RWPE1 (cell line): Measurements from ENCODE around the gene LRCH4.
"Not testable (repeated sequence)": the region's sequence is repeated elsewhere in the genome, so short reads cannot be mapped to it uniquely, and the experiment has no call there.

Experiments used
- CTCF ChIA-PET: fragments of 350-600 bp; sonication (Branson Sonifier 250); formaldehyde crosslinking; extraction: SDS; loops from one replicate; lab custom pipeline; 2021; lab: Yijun Ruan, JAX
- POLR2A ChIA-PET: fragments of 400-600 bp; formaldehyde crosslinking; extraction: SDS; loops from one replicate; lab custom pipeline; 2020; ENCODE audit warnings: antibody characterized with exemption; ENCODE audit not compliant: low non-redundant PET; lab: Yijun Ruan, JAX
- DNase-seq: peaks from one replicate; pipeline ENCODE4 v3.0.0; 2012; ENCODE audit warnings: low spot score
- H3K27ac ChIP-seq: fragments of 450-650 bp; 2 replicates; pipeline ENCODE4 v1.5.1; 2017
- TF ChIP-seq, protein P1 (sequence below): fragments of 450-650 bp; conservative IDR thresholded peaks from 2 replicates; pipeline ENCODE4 v1.5.1; 2017; ENCODE audit warnings: low read depth, mild to moderate bottlenecking

Gene LRCH4

DNA sequence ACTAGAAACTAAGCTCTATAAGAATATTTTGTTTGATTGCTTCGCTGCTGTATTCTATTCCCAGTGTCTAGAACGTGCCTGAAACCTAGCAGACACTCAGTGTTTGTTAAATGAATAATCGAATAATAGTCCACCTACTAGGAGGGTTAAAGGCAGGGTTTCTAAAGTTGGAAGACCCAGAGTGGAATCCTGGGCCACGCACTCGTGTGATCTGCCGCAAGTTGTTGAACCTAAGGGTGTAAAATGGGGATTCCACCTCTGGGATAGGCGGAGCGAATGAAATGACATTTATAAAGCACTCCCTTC, 47.6 kb downstream of the LRCH4 start:
- peak overlapping the region; percentile 75 for H3K27ac ChIP-seq
- ChIA-PET POLR2A (no interaction called here), CTCF (no interaction called here)
- TF ChIP-seq, protein P1, sequence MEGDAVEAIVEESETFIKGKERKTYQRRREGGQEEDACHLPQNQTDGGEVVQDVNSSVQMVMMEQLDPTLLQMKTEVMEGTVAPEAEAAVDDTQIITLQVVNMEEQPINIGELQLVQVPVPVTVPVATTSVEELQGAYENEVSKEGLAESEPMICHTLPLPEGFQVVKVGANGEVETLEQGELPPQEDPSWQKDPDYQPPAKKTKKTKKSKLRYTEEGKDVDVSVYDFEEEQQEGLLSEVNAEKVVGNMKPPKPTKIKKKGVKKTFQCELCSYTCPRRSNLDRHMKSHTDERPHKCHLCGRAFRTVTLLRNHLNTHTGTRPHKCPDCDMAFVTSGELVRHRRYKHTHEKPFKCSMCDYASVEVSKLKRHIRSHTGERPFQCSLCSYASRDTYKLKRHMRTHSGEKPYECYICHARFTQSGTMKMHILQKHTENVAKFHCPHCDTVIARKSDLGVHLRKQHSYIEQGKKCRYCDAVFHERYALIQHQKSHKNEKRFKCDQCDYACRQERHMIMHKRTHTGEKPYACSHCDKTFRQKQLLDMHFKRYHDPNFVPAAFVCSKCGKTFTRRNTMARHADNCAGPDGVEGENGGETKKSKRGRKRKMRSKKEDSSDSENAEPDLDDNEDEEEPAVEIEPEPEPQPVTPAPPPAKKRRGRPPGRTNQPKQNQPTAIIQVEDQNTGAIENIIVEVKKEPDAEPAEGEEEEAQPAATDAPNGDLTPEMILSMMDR, result no peak
- DNase-seq, result peak; percentile 29

DNA sequence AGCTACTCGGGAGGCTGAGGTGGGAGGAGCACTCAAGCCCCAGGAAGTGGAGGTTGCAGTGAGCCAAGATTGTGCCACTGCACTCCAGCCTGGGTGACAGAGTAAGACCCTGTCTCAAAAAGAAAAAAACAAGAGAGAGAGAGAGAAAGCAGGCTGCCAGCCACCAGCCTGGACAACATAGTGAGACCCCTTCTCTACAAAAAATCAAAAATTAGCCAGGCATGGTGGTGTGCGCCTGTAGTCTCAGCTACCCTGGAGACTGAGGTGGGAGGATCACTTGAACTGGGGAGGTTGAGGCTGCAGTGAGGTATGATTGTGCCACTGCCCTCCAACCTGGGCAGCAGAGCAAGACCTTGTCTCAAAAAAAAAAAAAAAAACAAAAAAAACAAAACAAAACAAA, 49.2 kb downstream of the LRCH4 start:
- POLR2A ChIA-PET, H3K27ac ChIP-seq, DNase-seq: not testable (repeated sequence)
- CTCF ChIA-PET, result interaction anchor here (0.6 kb wide), 1 partner anchor 47 kb away, joined by 3 read pairs; no protein-coding TSS in a partner anchor

DNA sequence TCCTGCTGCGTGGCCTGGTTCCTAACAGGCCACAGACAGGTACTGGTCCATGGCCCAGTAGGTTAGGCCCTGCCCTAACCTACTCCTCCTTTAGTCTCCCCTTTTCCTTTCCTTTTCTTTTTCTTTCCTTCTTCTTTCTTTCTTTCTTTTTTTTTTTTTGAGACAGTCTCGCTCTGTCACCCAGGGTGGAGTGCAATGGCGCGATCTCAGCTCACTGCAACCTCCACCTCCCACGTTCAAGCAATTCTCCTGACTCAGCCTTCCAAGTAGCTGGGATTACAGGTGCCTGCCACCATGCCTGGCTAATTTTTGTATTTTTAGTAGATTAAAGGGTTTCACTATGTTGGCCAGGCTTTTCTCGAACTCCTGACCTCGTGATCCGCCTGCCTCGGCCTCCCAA, 49.9 kb downstream of the LRCH4 start:
- POLR2A ChIA-PET, DNase-seq, H3K27ac ChIP-seq: not testable (repeated sequence)
- CTCF ChIA-PET, result interaction anchor here (0.6 kb wide), 1 partner anchor 14 kb away, joined by 4 read pairs; no protein-coding TSS in a partner anchor

DNA sequence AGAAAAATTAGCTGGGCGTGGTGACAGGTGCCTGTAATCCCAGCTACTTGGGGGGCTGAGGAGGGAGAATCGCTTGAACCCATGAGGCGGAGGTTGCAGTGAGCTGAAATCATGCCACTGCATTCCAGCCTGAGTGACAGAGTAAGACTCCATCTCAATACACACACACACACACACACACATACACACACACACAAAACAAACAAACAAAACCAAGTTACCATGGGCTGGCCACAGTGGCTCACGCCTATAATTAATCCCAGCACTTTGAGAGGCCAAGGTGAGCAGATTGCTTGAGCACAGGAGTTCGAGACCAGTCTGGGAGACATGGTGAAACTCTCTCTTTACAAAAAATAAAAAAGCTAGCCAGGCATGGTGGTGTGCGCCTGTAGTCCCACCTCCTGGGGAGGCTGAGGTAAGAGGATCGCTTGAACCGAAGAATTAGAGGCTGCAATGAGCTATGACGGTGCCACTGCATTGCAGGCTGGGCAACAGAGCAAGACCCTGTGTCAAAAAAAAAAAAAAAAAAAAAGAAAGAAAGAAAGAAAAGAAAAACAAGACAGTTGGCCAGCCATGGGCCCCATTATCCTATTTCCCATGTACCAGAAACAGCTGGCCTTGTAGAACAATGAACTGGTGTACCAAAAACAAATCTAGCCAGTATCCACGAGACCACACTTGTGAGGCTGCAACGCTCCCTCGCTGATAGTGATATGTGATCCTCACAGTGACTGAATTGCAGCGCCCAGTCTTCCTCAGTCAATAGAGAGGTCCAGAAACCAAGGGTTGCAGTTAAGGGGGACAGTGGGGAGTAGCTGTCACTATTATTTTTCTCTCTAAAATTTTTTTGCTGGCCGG, 53.5 kb downstream of the LRCH4 start:
- no peak overlapping the region for H3K27ac ChIP-seq
- ChIA-PET POLR2A (no interaction called here), CTCF (interaction anchor here (0.7 kb wide), 1 partner anchor 53 kb away, joined by 3 read pairs; no protein-coding TSS in a partner anchor)
- TF ChIP-seq, protein P1, result no peak
- no peak for DNase-seq

DNA sequence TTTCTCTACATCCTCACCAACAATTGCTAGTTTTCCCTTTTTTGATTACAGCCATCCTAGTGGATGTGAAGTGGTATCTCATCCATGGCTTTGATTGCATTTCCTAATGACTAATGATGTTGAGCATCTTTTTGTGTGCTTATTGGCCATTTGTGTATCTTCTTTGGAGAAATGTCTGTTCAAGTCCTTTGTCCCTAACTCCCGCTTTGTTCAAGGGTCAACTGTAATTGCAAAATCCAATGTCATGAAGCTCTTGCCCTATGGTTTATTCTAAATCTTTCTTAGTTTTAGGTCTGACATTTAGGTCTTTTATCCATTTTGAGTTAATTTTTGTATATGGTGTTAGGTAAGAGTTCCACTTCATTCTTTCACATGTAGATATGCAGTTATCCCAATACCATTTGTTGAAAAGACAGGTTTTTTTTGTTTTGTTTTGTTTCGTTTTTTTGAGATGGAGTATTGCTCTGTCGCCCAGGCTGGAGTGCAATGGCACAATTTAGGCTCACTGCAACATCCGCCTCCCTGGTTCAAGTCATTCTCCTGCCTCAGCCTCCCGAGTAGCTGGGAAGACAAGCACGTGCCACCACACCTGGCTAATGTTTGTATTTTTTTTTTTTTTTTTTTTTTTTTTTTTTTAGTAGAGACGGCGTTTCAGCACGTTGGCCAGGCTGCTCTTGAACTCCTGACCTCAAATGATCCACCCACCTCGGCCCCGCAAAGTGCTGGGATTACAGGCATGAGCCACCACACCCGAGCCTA, 57.6 kb downstream of the LRCH4 start:
- H3K27ac ChIP-seq, POLR2A ChIA-PET, DNase-seq, CTCF ChIA-PET: not testable (repeated sequence)
